ENCODE data around the gene CHD1L. TPM values are rescaled to one million over a fixed set of nuclear protein-coding genes. Genes with fewer than 3 reads are reported as not detected.

CHD1L gene
- total RNA-seq, 1 experiment from 2014 or later = 81.5 TPM

- Mint-ChIP-seq H3K27me3 (ENCODE audit: insufficient read depth, unreplicated experiment) (no peaks in the 10 kb centered on the region), H3K4me1 (ENCODE audit: insufficient read depth, unreplicated experiment) (peaks cover 38% of the 10 kb centered on the region), H3K9me3 (ENCODE audit: unreplicated experiment) (no peaks in the 10 kb centered on the region), H3K36me3 (ENCODE audit: insufficient read depth, unreplicated experiment) (no peaks in the 10 kb centered on the region), H3K27ac (ENCODE audit: low read depth, unreplicated experiment) (peak overlapping the region; percentile 44), H3K4me3 (ENCODE audit: unreplicated experiment) (no peak overlapping the region)
- CTCF ChIA-PET = interaction anchor here (0.8 to 1.7 kb wide), 5 partner anchors 9 to 205 kb away, joined by 3 to 7 read pairs (median 4); no protein-coding TSS in a partner anchor
- no TSS peak for BruUV-seq (replicated peaks)
- TF ChIP-seq CTCF (IDR thresholded peaks at IDR 0.05; ENCODE audit: unreplicated experiment) = no peak
- intact Hi-C loops (cut with micrococcal nuclease) = loop anchor here (10.0 kb wide), 1 partner anchor 311 kb away; the partner anchor contains the start of gene NBPF12
- POLR2A ChIA-PET = interaction anchor here (1.3 to 7.0 kb wide), 4 partner anchors 9 to 76 kb away, joined by 3 to 298 read pairs (median 10); partner anchors contain the start of gene PRKAB2
- no peak for DNase-seq (ENCODE audit: unreplicated experiment)
Observed at GRCh38 chr1:147246044-147246690, 3.7 kb downstream of the CHD1L start.

DNA sequence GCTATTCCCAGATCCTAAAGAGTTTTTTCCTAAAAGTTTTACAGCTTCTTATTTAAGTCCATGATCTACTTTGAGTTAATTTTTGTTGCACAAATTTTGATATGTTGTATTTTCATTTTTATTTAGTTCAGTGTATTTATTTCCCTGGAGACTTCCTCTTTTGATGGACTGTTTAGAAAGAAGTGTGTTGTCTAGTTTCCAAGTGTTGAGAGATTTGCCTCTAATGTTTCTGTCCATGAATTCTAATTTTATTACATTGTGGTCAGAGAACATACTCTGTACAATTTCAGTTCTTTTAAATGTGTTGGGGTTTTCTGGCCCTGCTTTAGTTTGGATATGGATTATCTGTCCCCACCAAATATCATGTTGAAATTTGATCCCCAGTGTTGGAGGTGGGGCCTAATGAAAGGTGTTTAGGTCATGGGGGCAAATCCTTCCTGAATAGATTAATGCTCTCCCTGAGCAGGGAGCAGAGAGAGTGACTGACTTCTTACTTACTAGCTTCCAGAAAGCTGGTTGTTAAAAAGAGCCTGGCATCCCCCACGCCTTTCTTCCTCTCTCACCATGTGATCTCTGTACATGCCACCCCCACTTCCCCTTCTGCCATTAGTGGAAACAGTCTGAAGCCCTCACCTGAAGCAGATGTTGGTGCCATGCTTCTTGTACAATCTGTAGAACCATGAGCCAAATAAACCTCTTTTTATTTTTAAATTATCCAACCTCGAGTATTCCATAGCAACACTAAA lies 4.6 kb downstream of the CHD1L start:
- Mint-ChIP-seq H3K4me3 (ENCODE audit: unreplicated experiment) (no peak overlapping the region), H3K36me3 (ENCODE audit: insufficient read depth, unreplicated experiment) (no peaks in the 10 kb centered on the region), H3K9me3 (ENCODE audit: unreplicated experiment) (no peaks in the 10 kb centered on the region), H3K27ac (ENCODE audit: low read depth, unreplicated experiment) (peak overlapping the region; percentile 14), H3K27me3 (ENCODE audit: insufficient read depth, unreplicated experiment) (no peaks in the 10 kb centered on the region), H3K4me1 (ENCODE audit: insufficient read depth, unreplicated experiment) (peaks cover 35% of the 10 kb centered on the region)
- no peak for TF ChIP-seq CTCF (IDR thresholded peaks at IDR 0.05; ENCODE audit: unreplicated experiment)
- DNase-seq (ENCODE audit: unreplicated experiment) = no peak
- BruUV-seq (replicated peaks) = no TSS peak
- POLR2A ChIA-PET = interaction anchor here (1.0 to 7.0 kb wide), 5 partner anchors 8 to 77 kb away, joined by 3 to 298 read pairs (median 5); partner anchors contain the start of gene PRKAB2
- intact Hi-C loops (cut with micrococcal nuclease) = loop anchor here (10.0 kb wide), 1 partner anchor 312 kb away; the partner anchor contains the start of gene NBPF12
- CTCF ChIA-PET = interaction anchor here (0.8 to 2.1 kb wide), 5 partner anchors 10 to 206 kb away, joined by 4 to 7 read pairs (median 5); no protein-coding TSS in a partner anchor

DNA sequence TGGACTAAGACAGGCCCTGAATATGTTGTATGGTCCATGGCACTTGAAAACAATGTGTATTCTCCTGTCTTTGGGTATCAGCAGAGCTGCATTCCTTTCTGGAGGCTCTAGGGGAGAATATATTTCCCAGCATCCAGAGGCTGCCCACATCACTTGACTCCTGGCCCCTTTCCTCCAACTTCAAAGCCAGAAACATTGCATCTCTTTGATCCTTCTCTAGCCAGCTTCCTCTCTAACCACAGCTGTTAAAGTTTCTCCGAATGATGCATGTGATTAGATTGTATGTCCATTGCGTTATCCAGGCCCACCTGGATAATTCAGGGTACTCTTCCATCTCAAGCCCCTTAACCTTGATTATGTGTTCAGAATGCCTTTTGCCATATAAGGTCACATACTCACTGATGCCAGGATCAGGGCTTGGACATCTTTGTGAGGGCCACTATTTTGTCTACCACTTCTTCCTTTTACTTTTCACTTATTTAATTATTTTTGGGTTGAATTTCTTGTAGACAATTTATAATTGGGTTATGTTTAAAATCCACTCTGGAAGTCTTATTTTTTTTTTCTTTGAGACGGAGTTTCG lies 5.3 kb downstream of the CHD1L start:
- Mint-ChIP-seq H3K9me3 (ENCODE audit: unreplicated experiment) (no peaks in the 10 kb centered on the region), H3K36me3 (ENCODE audit: insufficient read depth, unreplicated experiment) (no peaks in the 10 kb centered on the region), H3K4me3 (ENCODE audit: unreplicated experiment) (no peak overlapping the region), H3K27me3 (ENCODE audit: insufficient read depth, unreplicated experiment) (no peaks in the 10 kb centered on the region), H3K27ac (ENCODE audit: low read depth, unreplicated experiment) (no peak overlapping the region), H3K4me1 (ENCODE audit: insufficient read depth, unreplicated experiment) (peaks cover 33% of the 10 kb centered on the region)
- TF ChIP-seq CTCF (IDR thresholded peaks at IDR 0.05; ENCODE audit: unreplicated experiment) = no peak
- no TSS peak for BruUV-seq (replicated peaks)
- POLR2A ChIA-PET = interaction anchor here (1.0 to 7.0 kb wide), 4 partner anchors 10 to 78 kb away, joined by 3 to 298 read pairs (median 10); partner anchors contain the start of gene PRKAB2
- no peak for DNase-seq (ENCODE audit: unreplicated experiment)
- intact Hi-C loops (cut with micrococcal nuclease) = loop anchor here (10.0 kb wide), 1 partner anchor 313 kb away; the partner anchor contains the start of gene NBPF12
- CTCF ChIA-PET = interaction anchor here (0.5 to 2.1 kb wide), 5 partner anchors 9 to 1030 kb away, joined by 3 to 6 read pairs (median 4); no protein-coding TSS in a partner anchor

Measured in MCF 10A (cell line).